Astrocyte (in vitro differentiated cells and primary cell): ENCODE results near the gene OSTN. TPM values are rescaled to one million over a fixed set of nuclear protein-coding genes. Genes with fewer than 3 reads are reported as not detected.

Experiments
- DNase-seq: peaks from one replicate; pipeline ENCODE4 v3.0.0-alpha.2; 2010; ENCODE audit warnings: low read depth
- FAIRE-seq: peaks from 2 replicates; lab custom pipeline; 2011; peaks lifted over from hg19 to GRCh38; lab: Jason Lieb, UNC
- H2AFZ ChIP-seq: 2 replicates; pipeline ENCODE4 v1.6.0; 2012; ENCODE audit warnings: low read depth, low read length, inconsistent platforms
- H3K27ac ChIP-seq: 2 replicates; pipeline ENCODE4 v1.5.1; 2011; ENCODE audit warnings: low read depth, low read length, inconsistent platforms
- H3K27me3 ChIP-seq: 2 replicates; pipeline ENCODE4 v1.6.0; 2011; ENCODE audit warnings: low read length, inconsistent platforms; ENCODE audit not compliant: insufficient read depth
- H3K36me3 ChIP-seq: 2 replicates; pipeline ENCODE4 v1.5.1; 2011; ENCODE audit warnings: low read length, inconsistent platforms; ENCODE audit not compliant: insufficient read depth
- H3K4me1 ChIP-seq: 2 replicates; pipeline ENCODE4 v1.5.1; 2011; ENCODE audit warnings: low read length, inconsistent platforms; ENCODE audit not compliant: insufficient read depth
- H3K4me2 ChIP-seq: 2 replicates; pipeline ENCODE4 v1.6.0; 2012; ENCODE audit warnings: low read length, inconsistent platforms
- H3K4me3 ChIP-seq: 2 replicates; pipeline ENCODE4 v1.5.1; 2011; ENCODE audit warnings: low read depth, mild to moderate bottlenecking, low read length, inconsistent platforms; ENCODE audit not compliant: insufficient read depth
- H3K79me2 ChIP-seq: 2 replicates; pipeline ENCODE4 v1.6.0; 2012; ENCODE audit warnings: mild to moderate bottlenecking, low read length, inconsistent platforms; ENCODE audit not compliant: insufficient read depth
- H3K9ac ChIP-seq: 2 replicates; pipeline ENCODE4 v1.6.0; 2012; ENCODE audit warnings: mild to moderate bottlenecking, low read length, inconsistent platforms
- H3K9me3 ChIP-seq: 2 replicates; pipeline ENCODE4 v1.5.1; 2012; ENCODE audit warnings: low read depth, mild to moderate bottlenecking, low read length, inconsistent platforms; ENCODE audit not compliant: insufficient read depth
- H4K20me1 ChIP-seq: 2 replicates; pipeline ENCODE4 v1.6.0; 2012; ENCODE audit warnings: low read length, inconsistent platforms; ENCODE audit not compliant: insufficient read depth
- H3K27ac Mint-ChIP-seq: one replicate; pipeline ENCODE4 v1.8.0; 2021; ENCODE audit warnings: mild to moderate bottlenecking, mixed read lengths; ENCODE audit not compliant: unreplicated experiment
- H3K27me3 Mint-ChIP-seq: one replicate; pipeline ENCODE4 v1.8.0; 2021; ENCODE audit warnings: low read depth, mixed read lengths; ENCODE audit not compliant: unreplicated experiment
- H3K36me3 Mint-ChIP-seq: one replicate; pipeline ENCODE4 v1.8.0; 2021; ENCODE audit warnings: low read depth, mixed read lengths; ENCODE audit not compliant: unreplicated experiment
- H3K4me1 Mint-ChIP-seq: one replicate; pipeline ENCODE4 v1.8.0; 2021; ENCODE audit warnings: low read depth, mixed read lengths; ENCODE audit not compliant: unreplicated experiment
- H3K4me3 Mint-ChIP-seq: one replicate; pipeline ENCODE4 v1.8.0; 2021; ENCODE audit warnings: mild to moderate bottlenecking, moderate library complexity, mixed read lengths; ENCODE audit not compliant: unreplicated experiment
- H3K9me3 Mint-ChIP-seq: one replicate; pipeline ENCODE4 v1.8.0; 2021; ENCODE audit warnings: mild to moderate bottlenecking, mixed read lengths; ENCODE audit not compliant: unreplicated experiment
- EZH2 ChIP-seq: IDR thresholded peaks from 2 replicates; pipeline ENCODE4 v1.6.1; 2012; ENCODE audit warnings: mild to moderate bottlenecking, low read length, inconsistent platforms; ENCODE audit not compliant: insufficient read depth
- total RNA-seq: library from RNA; stranded (reverse); gene quantifications from 2 replicates; pipeline ENCODE4 v1.2.1, GENCODE V29; 2021
- TF ChIP-seq, protein P1 (sequence below): IDR thresholded peaks from 2 replicates; pipeline ENCODE4 v1.5.1; 2011; ENCODE audit warnings: low read depth, mild to moderate bottlenecking, inconsistent platforms, low read length, moderate library complexity; ENCODE audit not compliant: insufficient read depth

Gene OSTN
- total RNA-seq, 1 donor from 2014 or later = not detected

DNA sequence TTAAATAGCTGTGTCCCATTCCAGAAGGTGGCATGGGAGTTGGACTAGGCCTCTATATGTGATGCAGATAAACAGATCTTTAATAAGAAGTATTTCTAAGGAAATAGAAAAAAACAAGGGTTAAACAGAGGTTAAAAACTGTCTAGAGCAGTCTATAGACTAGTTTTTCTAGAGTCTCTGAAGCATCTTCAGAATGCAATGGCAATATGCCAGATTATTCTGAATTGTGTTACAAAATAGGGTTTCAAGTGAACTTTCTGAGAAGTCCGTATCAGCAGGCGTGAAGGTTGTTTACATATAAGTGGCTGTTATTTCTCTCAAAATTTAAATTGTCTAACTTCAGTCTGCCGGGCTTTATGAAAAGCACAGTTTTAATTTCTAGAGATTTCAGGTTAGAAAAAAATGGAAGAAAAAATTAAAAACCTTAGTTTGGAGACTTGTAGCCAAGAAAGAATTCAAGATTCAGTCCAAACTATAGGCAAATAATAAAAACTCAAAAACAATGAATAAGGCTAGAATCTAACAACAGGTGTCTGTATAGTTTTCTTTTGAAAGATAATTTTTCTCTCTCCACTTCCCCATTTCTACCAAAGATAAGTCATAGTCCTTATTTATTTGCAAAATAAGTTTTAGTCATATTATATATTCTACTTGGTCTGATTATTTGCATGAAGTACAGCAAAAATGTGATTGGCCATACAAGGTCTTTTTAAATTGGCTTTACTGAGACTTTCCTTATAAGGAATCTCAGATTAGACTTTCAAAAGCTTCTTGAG, 55.2 kb downstream of the OSTN start:
- FAIRE-seq = no peak
- no peak overlapping the region for H2AFZ ChIP-seq
- H3K4me1 ChIP-seq = no peaks in the 10 kb centered on the region
- H3K36me3 ChIP-seq = no peaks in the 10 kb centered on the region
- H3K27me3 Mint-ChIP-seq = no peaks in the 10 kb centered on the region
- no peak overlapping the region for H3K9ac ChIP-seq
- TF ChIP-seq, protein P1, sequence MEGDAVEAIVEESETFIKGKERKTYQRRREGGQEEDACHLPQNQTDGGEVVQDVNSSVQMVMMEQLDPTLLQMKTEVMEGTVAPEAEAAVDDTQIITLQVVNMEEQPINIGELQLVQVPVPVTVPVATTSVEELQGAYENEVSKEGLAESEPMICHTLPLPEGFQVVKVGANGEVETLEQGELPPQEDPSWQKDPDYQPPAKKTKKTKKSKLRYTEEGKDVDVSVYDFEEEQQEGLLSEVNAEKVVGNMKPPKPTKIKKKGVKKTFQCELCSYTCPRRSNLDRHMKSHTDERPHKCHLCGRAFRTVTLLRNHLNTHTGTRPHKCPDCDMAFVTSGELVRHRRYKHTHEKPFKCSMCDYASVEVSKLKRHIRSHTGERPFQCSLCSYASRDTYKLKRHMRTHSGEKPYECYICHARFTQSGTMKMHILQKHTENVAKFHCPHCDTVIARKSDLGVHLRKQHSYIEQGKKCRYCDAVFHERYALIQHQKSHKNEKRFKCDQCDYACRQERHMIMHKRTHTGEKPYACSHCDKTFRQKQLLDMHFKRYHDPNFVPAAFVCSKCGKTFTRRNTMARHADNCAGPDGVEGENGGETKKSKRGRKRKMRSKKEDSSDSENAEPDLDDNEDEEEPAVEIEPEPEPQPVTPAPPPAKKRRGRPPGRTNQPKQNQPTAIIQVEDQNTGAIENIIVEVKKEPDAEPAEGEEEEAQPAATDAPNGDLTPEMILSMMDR = no peak
- TF ChIP-seq EZH2 = no peak
- no peaks in the 10 kb centered on the region for H4K20me1 ChIP-seq
- DNase-seq = no peak
- H3K4me2 ChIP-seq = no peak overlapping the region
- no peak overlapping the region for H3K27ac Mint-ChIP-seq
- no peak overlapping the region for H3K4me3 ChIP-seq
- H3K36me3 Mint-ChIP-seq = no peaks in the 10 kb centered on the region
- H3K27ac ChIP-seq = no peak overlapping the region
- H3K9me3 Mint-ChIP-seq = no peaks in the 10 kb centered on the region
- no peaks in the 10 kb centered on the region for H3K27me3 ChIP-seq
- H3K4me3 Mint-ChIP-seq = no peak overlapping the region
- no peaks in the 10 kb centered on the region for H3K9me3 ChIP-seq
- H3K79me2 ChIP-seq = no peaks in the 10 kb centered on the region
- H3K4me1 Mint-ChIP-seq = peaks cover 14% of the 10 kb centered on the region

DNA sequence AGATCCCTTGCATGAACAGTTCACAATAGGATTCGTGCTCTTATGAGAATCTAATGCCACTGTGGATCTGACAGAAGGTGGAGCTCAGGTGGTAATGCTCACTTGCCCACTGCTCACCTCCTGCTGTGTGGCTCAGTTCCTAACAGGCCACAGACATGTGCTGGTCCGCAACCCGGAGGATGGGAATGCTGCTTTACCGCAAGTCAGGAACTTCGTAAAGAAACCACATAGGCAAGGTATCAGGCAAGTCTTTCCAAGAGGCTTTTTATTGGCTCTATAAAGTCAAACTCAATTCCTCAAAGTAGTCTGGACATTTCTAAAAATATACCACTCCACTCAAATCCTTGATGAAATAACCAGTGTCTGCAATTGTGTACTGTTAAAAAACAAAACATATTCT, 56.1 kb downstream of the OSTN start:
- H3K4me2 ChIP-seq = no peak overlapping the region
- DNase-seq = peak; percentile 36
- H3K27me3 Mint-ChIP-seq = no peaks in the 10 kb centered on the region
- H3K9ac ChIP-seq = no peak overlapping the region
- H3K27ac Mint-ChIP-seq = no peak overlapping the region
- H3K27ac ChIP-seq = no peak overlapping the region
- H3K4me1 Mint-ChIP-seq = peaks cover 14% of the 10 kb centered on the region
- H3K4me3 ChIP-seq = no peak overlapping the region
- no peaks in the 10 kb centered on the region for H3K9me3 ChIP-seq
- H3K36me3 Mint-ChIP-seq = no peaks in the 10 kb centered on the region
- TF ChIP-seq, protein P1 = no peak
- TF ChIP-seq EZH2 = no peak
- H3K4me3 Mint-ChIP-seq = no peak overlapping the region
- H3K4me1 ChIP-seq = no peaks in the 10 kb centered on the region
- H3K79me2 ChIP-seq = no peaks in the 10 kb centered on the region
- no peaks in the 10 kb centered on the region for H4K20me1 ChIP-seq
- no peak for FAIRE-seq
- no peaks in the 10 kb centered on the region for H3K27me3 ChIP-seq
- no peak overlapping the region for H2AFZ ChIP-seq
- no peaks in the 10 kb centered on the region for H3K36me3 ChIP-seq
- H3K9me3 Mint-ChIP-seq = no peaks in the 10 kb centered on the region

DNA sequence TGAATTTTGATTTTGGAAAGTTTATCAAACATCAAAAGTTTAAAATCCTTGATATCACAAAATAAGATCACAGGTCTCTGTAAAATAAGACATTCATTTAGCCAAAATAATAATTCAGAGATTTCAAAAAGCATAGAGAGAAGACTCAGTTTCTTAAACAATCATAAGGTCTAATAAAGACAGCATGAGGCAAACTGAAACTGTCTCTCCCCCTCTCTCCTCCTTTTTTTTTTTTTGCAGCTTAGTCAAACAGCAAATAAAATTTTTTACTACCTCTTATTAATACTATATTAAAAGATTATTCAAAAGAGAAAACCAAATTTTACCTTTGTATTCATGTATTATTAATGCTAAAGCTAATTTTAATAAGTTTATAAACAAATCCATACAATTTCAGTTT, 57.4 kb downstream of the OSTN start:
- Histone ChIP-seq H3K27me3 (no peaks in the 10 kb centered on the region), H3K79me2 (no peaks in the 10 kb centered on the region), H3K4me2 (no peak overlapping the region), H3K4me1 (no peaks in the 10 kb centered on the region), H3K4me3 (no peak overlapping the region), H3K27ac (no peak overlapping the region), H3K36me3 (no peaks in the 10 kb centered on the region), H2AFZ (no peak overlapping the region), H3K9me3 (no peaks in the 10 kb centered on the region), H4K20me1 (no peaks in the 10 kb centered on the region), H3K9ac (no peak overlapping the region)
- H3K36me3 Mint-ChIP-seq = no peaks in the 10 kb centered on the region
- FAIRE-seq (no peak), DNase-seq (no peak)
- peaks cover 14% of the 10 kb centered on the region for H3K4me1 Mint-ChIP-seq
- H3K4me3 Mint-ChIP-seq = no peak overlapping the region
- no peak for TF ChIP-seq EZH2
- TF ChIP-seq, protein P1 = no peak
- H3K27ac Mint-ChIP-seq = no peak overlapping the region
- H3K9me3 Mint-ChIP-seq = no peaks in the 10 kb centered on the region
- H3K27me3 Mint-ChIP-seq = no peaks in the 10 kb centered on the region
